HG02973 (cell line): ENCODE results near the gene MGAT3.

ENCODE experiments used
- ATAC-seq: cut with Tn5 transposase; IDR thresholded peaks from one replicate; pipeline ENCODE4 v1.9.1; 2021; ENCODE audit warnings: moderate library complexity; ENCODE audit not compliant: unreplicated experiment

The MGAT3 gene

DNA sequence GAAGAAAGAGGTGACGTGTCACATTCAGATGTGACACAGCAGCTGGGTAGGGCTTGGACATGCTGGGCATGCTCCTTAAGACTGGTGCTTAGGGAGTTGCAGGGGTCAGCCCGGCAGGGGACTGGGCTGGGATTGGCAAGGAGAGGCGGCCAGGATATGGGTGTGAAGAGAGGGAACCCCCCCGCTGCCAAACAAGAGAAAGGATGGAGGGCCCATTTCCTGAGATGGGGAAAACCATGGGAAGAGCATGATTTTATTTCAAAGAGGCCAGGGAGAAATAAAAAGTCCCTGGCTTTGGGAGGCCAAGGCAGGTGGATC lies 68.8 kb downstream of the MGAT3 start:
- ATAC-seq: no peak

DNA sequence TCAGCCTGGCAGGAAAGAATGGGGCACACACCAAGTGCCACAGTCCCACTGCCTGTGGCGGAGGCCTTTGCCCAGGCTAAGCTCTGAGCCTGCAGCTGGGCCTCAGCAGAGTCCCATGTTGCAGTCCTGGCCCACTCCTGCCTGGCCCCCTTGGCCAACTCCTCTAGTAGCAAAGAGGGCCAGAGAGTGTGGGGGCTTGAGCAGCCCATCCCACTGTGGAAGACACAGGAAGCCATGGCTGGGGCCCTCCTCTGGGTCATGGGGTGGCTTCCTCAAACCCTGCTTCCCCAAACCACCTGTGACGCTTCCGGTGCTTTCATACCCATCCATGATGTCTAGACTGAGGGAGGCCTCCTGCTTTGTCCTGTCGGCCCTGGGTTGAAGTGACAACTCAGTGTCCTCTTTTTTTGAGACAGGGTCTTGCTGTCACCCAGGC lies 69.9 kb downstream of the MGAT3 start:
- ATAC-seq: no peak

DNA sequence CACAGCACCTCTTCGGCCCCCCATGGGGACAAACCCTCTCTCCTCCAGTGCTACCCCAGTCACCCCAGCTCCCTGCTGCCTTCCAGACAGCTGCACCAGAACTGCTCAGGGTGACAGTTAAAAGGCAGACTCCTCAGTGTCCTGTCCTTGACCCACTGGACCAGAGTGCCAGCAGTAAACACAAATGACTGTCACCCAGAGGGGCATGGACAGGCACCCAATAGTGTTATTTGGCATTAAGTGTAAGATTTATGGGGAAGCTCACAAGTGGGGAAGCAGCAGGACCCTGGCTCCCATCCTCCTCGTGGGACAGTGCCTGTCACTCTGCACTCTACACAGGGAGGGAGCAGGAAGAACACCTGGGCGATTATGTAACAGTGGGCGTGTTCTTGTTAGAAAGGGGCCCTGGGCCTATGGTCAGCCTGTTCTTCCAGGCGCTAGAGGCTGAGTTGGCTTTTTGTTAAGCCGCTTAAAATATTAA lies 70.7 kb downstream of the MGAT3 start:
- ATAC-seq: no peak

DNA sequence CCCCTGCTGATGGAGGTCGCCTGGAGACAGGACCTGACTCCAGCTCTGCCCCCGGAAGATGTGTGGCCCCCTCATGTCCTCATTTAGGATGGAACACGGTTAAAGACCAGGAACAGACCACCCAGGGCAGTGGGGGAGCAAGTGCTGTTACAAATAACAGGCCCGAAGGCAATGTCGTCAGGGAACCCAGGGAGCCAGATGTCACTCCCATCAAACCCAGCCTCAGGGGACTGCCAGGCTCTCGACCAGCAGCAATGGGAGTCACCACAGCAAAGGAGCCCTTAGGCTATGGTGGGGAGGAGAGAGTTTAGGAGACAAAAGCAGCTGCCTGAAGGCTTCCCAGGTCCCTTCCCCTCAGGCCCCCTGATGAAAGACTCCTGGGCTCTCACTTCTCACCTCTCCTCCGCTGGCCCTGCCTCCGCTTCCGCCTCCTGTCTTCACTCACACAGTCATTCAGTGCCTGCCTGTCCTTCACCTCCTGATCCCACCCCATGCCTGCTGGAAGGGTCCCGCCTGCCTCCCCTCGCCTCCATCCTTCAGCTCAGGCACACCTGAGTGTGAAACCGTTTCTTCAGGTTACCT lies 71.4 kb downstream of the MGAT3 start:
- no peak for ATAC-seq

DNA sequence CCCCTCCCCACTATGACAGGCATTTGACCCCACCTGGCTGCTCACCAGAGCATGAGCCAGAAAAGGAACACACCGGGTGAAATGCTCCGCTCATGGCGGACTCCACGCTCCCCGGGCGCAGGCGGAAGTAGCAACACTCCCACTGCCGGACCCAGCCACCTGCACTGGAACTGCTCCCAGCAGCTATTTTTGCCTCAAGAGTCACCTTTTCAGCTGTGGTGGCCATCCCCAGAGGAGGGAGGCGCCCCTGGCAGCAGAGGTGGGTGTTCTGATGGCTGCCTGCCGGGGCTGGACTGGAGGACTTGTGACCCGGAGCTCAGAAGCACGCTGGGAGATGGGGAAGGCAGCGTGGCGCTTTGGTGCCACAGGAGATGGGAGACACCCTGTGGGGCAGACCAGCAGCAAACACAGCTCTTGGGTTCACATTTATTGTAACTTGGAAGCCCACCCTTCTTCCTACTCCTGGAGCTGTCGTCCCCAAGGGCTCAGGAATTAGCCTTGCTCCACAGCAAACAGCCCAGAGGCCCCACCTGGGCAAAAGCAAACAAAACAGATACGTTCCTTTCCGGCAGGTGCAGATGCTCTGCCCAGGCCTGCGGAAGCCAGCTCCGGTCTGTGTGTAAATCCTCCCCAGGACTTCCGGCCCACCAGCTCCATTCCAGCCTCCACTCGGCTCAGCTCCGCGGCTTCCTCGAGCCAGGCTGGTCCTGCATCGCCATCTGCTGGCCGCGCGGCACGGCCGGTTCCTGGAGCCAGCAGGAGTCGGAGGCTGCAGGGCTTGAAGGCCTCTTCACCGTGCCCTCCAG lies 72.1 kb downstream of the MGAT3 start:
- ATAC-seq: peak; percentile 34

DNA sequence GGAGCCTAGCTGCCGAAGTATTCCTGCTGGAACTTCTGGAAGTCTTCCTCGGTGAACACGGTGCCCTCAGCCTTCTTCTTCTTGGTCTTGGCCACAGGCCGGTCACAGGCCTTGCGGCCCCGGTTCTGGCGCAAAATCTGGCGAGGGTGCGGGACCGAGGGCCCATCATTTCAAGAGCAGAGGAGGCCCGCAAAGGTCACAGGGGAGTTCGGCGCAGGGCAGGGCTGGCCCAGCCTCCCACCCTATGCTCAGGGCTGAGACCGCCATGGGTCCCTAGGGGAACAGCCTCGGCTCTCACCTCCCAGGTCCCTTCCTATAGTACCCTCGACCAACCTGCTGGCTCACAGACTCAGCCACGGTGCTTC lies 72.7 kb downstream of the MGAT3 start:
- no peak for ATAC-seq

DNA sequence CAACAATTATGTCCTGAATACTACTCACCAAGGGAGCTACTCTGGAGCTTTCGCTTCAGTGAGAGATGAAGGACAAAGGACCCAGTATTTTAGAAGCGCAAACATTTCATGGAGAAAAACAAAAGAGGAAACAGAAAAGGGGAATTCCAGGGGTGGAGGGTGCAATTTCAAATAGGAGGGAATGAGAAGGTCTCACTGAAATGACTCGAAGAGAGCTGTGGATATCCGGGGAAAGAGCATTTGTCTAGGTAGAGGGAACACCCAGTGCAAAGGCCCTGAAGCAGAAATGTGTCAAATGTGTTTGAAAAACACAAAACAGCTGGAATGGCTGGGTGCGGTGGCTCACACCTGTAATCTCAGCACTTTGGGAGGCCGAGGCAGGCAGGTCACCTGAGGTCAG lies 73.3 kb downstream of the MGAT3 start:
- ATAC-seq: no peak

DNA sequence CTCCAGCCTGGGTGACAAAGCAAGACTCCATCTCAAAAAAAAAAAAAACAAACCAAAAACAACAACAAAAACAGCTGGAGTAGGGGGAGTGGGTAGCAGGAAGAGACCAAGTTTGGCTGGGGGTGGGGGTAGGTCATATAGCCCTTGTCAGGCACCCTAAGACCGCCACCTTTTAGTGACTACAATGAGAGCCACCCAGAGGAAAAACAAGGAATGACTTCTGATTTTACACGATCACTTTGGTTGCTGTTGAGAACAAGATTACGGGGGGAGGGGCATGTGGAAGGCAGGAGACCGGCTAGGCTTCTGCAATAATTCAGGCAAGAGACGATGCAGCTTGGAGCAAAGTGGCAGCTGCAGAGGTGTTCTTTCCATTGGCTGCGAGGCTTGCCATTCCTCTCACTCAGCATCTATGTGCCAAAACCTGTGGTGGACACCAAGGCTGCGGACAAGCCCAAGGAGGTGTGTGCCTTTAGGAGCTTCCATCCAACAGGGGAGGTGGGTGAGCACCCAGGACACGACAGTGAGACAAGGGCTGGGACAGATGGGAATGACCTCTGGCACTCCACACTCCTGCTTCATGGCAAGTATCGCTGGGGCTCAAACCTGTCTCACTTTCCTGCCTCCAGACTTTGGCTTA lies 74.0 kb downstream of the MGAT3 start:
- no peak for ATAC-seq

DNA sequence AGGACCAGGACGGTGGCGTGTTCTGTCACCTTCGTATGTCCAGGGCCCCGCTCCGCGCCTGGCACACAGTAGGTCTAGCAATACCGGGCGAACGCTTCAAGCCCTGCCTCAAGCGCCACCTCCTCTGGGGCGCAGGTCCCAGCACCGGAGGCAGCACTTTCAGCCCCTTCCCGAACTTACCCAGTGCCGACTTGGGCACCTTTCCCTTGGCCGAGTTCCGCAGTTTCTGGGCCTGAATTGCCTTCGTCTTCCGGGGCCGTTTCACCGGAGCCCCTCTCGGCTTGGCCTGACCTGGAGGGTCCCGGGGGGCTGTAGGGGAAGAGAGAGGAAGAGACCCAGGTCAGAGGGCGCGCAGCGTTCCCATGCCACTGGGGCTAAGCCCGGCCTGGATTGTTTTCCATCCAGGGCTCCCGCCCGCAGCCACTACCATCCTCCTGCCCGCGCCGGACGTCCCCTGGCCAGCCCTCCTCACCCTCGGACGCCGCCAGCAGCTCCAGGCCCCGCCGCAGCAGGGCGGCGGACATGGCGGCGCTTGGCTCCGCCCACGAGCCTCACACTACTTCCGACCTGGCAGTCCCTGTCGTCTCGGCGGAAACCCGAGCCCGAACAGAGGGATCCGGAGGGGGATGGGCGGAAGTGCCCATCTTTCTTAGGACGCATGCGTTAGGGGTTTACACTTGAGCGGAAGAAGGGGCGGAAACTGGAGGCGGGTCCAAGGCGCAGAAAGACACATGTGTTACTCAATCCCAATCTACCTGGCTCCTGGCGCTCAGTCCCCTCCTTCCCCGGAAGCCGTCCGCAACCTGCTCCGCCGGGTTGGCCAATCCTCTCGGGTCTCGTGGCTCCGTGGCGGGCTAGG lies 75.6 kb downstream of the MGAT3 start, which contains the start of gene RPS19BP1:
Gene RPS19BP1 (minus strand): TSS at position 534 of the 859 bp plus-strand sequence. CDS start 10 bp downstream, at position 524.
- ATAC-seq: peak; percentile 57

DNA sequence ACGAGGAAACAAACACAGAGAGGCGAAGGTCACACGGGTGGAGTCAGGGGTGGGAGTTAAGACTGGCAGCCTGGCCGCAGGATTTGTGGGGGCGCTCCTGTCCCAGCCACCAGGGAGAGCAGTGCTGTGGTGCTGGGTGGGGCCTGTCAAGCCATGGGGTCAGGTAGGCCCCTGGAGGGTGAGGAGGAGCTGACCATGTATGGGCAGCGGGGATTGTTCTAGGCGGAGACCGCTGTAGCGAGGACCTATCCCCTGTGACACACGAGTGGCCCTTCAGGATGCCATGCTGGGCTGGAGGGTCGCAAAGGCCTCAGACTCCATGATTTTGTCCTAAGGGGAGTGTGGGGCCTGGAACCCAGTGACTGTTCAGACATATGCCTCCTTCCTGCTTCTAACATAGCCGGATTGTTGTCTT lies 77.3 kb downstream of the MGAT3 start:
- ATAC-seq: no peak

DNA sequence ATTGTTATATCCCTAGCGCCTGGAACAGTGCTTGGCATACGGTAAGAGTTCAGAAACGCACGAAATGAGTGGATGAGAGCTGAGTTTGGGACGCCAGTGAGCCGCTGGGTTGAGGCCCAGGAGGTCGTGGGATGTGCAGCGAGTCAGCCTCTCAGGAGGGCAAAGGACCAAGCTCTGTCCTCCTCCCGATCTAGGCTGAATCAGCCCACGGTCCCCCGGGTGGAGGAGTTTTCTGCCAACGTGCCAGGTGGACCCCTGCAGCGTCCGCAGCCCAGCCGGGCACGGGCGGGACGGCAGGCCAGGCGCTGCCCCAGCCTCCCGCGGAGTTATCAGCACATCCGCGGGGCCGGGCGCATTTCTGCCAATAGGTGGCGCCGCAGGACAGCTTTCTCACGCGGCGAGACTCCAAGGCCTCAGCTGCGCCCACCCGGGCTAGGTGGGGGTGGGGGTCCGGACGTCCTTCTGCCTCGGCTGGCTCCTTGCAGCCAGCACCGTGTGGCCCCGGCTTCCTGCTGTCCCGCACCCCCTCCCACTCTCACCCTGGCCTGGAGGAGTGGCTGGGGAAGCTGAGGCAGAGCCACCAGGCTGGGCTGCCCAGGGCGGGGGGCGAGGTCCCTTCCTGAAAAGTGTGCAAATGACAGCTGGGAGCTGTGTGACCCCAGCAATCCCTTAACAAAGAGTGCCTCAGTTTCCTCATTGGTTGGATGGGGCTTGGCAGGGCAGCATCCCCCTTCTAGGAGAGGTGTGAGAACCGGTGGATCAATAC lies 78.0 kb downstream of the MGAT3 start:
- ATAC-seq: no peak

DNA sequence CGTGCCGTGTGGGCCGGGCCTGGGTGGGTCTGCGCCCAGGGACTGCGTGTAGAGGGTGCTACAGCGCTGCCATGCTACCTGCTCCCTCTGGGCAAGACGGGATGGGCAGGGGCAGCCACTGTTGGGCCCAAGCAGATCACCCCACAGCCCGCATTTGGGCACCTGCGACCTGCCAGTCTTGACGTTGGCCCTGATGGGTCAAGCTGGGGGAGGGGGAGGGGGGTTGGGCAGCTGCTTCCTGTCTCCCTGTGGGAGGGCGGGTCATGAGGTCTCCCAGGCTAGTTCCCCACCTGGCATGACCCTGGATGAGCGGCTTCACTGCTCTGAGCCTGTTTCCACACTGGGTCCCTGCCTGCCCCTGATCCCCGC lies 78.5 kb downstream of the MGAT3 start:
- no peak for ATAC-seq

DNA sequence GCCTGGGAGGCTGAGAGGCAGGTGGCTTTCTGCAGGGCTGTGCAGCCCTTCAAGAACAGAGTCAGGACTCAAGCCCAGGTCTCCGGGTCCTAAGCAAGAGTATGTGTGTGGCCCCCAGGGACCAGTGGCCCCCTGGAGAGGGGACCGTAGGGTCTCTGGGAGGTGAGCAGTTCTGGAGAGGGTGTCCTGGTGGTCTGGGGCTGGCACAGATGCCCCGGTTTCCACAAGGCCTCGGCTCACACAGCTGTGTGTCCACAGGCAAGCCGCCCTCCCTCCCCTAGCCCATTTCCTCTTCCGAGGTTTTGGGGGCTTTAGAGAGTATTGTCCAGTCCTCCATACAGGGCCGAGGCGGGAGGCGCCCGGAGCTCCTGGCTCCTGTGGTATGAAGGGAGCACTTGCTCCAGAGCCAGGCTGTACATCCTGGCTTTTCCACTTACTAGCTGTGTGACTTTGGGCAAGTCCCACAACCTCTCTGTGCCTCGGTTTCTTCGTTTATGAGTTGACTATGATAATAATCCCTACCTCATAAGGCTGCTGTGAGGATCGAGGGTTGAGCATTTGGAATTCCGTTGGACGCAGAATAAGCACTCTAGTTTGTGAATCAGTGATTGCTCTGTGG lies 79.1 kb downstream of the MGAT3 start:
- ATAC-seq: no peak

DNA sequence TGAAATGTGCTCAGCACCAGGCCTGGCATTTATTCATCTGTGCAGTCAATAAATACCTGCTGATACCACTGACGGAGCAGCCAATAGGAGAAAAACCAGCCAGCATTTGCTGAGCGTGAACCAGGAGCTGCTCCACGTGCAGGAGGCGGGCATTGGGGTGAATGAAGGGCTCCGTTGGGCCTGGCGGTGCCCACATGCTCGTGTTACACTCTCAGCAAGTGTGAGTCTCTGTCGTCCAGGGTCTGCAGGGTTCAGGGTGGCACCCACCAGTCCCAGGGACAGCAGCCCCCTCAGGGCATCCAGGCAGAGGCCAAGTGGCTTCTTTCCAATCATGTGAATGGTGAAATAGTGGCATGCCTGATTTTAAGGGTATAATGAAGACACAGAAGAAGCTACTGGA lies 79.9 kb downstream of the MGAT3 start:
- no peak for ATAC-seq

DNA sequence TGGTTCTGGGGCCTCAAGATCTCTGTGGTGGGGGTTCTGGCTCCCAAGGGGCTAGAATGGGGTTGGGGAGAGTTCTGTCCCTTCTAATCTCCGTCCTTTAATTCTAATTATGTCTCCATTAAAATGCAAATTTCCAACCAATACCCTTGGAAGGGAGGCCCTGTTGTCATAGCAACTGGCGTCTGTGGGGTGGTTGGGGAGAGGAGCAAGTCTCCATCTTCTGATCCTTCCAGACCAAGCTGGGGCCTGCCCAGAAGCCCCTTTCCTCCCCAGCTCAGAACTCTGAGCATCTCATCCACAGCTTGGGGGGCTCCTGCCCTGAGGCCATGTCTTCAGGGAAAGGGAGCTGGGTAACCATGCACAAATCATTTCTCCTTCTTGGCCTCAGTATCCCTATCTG lies 81.2 kb downstream of the MGAT3 start:
- no peak for ATAC-seq
